GM13976 (cell line): ENCODE data around the gene SEBOX.
"Not testable (repeated sequence)": the region's sequence is repeated elsewhere in the genome, so short reads cannot be mapped to it uniquely, and the experiment has no call there.

ENCODE experiments used
- DNase-seq: peaks from one replicate; pipeline ENCODE4 v3.0.0; 2012; ENCODE audit warnings: low spot score
- CTCF ChIP-seq: IDR thresholded peaks from 2 replicates; pipeline ENCODE4 v1.5.1; 2012; ENCODE audit warnings: borderline replicate concordance, mild to moderate bottlenecking; ENCODE audit not compliant: insufficient read depth; ENCODE audit errors: extremely low read depth, missing control alignments, control extremely low read depth
- in situ Hi-C: fragments of 300-500 bp; cut with MboI; formaldehyde crosslinking; loops from one replicate; pipeline ENCODE4 v1.12.0; 2022; ENCODE audit warnings: low sequenced_read_pairs, mixed read lengths, inconsistent platforms; ENCODE audit not compliant: unreplicated experiment

SEBOX gene

GRCh38 chr17:28341516-28341915 lies 23.5 kb downstream of the SEBOX start:
- in situ Hi-C loops: no loop called here
- TF ChIP-seq CTCF: no peak
- no peak for DNase-seq

- no peak for DNase-seq
- TF ChIP-seq CTCF: no peak
- in situ Hi-C loops: no loop called here
These were observed 24.6 kb downstream of the SEBOX start for GRCh38 chr17:28340374-28340773.

- no peak for DNase-seq
- in situ Hi-C loops: no loop called here
- no peak for TF ChIP-seq CTCF
These were observed 25.6 kb downstream of the SEBOX start for GRCh38 chr17:28339431-28339830.

- in situ Hi-C loops, DNase-seq: not testable (repeated sequence)
These were observed 26.2 kb downstream of the SEBOX start for GRCh38 chr17:28338769-28339212.

- DNase-seq: no peak
- in situ Hi-C loops: no loop called here
- no peak for TF ChIP-seq CTCF
These were observed 26.8 kb downstream of the SEBOX start for GRCh38 chr17:28338056-28338768.

- TF ChIP-seq CTCF: no peak
- no peak for DNase-seq
- in situ Hi-C loops: no loop called here
These were observed 28.8 kb downstream of the SEBOX start for GRCh38 chr17:28335959-28336871.
